Activated CD4-positive, alpha-beta T cell treated with anti-CD3 and anti-CD28 coated beads, Interleukin-10, Interleukin-2, amounts not matched to agents 100 ng/mL and 50 ng/mL, durations not matched to agents 16 hours and 8 hours (primary cell): Measurements from ENCODE around the gene PRSS50.

Experiments
- DNase-seq: peaks from one replicate; pipeline ENCODE4 v3.0.0-alpha.2; 2020

The PRSS50 gene

GRCh38 chr3:46669191-46669999, 48.3 kb downstream of the PRSS50 start:
- DNase-seq: no peak

DNA sequence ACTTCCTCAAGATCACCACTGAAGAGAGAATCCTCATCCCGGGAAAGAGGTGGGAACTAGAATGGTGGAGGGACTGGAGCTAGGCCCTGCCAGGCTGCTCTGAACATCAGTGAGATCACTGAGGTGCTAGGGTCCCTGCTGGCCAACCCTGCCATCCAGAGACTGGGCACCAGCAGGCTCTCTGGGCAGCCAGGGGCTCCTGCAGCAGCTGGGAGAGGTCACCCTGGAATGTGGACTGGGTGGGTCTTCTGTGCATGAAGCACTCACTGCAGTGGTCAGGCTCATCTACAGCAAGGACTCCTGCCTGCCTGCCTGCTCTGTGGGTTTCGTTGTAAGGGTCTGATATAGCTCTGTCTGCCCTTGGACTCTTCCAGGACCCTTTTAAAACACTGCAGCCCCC, 49.1 kb downstream of the PRSS50 start:
- DNase-seq: no peak

DNA sequence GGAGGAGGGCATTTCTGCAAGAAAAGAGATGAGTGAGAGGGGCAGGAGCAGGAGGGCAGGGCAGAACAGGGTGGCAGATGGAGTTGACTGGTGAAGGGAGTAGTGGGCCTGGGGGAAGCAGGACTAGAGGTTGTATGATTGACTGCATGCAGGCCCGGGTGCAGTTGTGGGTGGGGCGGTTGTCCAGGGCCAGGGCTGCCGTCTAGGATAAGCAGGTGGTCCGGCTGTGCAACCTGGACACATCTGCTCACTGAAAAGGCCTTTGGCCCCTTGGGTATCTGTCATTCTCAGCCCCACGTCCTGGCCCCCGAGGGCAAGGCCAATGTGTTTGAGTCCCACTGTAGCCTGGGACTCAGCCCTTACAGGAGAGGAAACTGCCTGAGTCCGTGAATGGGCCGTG, 49.6 kb downstream of the PRSS50 start:
- DNase-seq: no peak

DNA sequence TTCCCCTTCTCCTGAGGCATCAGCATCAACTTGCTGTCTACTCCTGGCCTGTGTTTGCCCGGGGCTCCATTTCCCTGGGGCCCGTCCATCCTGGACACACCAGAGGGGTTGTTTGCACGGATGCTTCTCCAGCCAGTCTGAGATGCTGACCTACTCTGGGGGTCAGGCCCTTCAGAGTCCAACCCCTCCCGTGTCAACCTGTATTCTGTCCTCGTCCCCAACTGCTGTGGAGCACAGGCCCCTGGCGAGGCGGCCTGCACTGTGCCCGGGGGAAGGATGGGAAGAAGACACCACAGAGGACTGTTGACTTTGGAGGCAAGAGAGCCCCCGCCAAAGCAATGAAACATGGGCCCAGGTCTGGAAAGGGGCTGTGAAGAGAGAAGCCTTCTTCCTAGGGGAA, 50.0 kb downstream of the PRSS50 start:
- no peak for DNase-seq

DNA sequence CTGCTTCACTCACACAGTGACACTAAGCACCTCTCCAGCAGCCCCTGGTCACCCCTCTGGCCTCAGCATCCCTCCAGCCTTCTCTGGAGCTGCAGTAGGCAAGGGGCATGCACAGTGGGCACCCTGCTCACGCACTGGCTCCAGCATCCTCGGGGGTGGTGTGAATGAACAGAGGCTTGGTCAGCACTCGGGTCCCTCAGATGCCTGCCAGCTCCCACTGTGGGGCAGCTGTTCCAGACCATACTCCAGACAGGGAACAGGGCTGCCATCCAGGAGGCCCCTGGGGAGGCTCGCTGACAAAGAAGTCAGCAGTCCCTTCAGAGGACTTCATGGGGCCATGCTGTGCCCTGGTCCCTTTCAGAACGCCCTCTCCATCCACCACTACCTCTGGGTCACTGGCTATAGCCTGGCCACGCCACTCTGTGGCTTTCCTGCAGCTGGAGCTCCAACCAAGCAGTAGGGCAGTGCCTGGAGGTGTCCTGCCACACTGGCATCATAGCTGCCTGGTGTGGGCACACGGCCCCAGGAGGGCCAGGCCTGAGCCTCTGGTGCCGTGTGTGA, 50.5 kb downstream of the PRSS50 start:
- no peak for DNase-seq

GRCh38 chr3:46666453-46666845, 51.2 kb downstream of the PRSS50 start:
- DNase-seq: no peak

DNA sequence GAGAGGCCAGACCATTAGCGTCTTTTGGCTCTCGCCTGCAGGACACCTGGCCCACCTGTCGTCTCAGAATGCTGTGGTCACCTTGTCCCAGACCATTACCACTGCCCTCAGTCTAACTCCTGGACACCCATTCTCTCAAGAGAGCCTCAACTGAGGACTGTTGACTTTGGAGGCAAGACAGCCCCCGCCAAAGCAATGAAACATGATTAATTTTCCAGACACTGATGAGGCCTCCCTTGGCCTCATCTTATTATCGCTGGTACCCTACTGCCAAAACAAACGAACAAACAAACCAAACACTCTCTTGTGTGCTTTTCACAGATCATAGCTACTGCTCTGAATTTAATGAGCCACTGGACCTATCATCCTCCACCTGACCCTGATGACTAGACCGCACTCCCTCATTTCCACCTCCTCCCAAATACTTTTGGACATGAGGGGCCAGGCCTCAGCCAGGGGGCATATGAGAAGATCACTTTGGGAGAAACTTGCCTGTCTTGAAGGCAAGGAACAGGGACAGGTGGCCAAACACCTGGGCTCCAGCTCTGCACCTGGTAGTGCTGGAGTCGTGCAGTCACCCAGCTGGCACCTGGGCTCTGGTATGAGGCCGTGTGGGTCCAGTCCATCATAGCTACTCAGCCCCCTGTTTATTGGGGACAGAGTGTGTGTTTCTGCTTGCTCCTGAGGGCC, 51.8 kb downstream of the PRSS50 start:
- no peak for DNase-seq

- no peak for DNase-seq
Observed at GRCh38 chr3:46664971-46665762, 52.5 kb downstream of the PRSS50 start.

GRCh38 chr3:46664188-46664970, 53.3 kb downstream of the PRSS50 start:
- no peak for DNase-seq

DNA sequence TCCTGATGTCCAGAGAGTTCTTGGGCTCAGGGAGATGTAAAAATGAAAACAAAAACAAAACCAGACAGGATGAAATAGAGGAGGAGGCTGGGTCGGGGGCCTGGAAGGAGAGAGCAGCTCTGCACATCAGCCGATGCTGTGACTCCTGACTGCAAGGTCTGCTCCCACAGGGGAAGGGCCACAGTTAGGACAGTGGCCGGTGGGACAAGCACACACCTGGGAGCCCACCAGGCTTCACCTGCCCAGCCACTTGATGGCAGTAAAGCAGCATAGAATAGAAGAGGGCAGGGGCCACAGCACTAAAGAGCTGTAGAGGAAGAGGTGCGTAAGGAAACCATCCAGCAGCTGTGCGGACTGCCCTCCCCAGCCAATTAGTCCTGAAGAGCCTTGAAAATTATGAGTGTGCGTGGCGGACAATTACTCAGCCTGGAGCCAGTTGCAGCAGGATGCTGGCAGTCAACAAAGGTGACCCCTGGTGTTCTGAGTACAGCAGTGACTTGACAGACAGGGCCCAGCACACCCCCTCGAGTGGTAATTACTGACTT, 54.0 kb downstream of the PRSS50 start:
- peak; percentile 10 for DNase-seq

GRCh38 chr3:46662771-46663551, 54.7 kb downstream of the PRSS50 start:
- DNase-seq: no peak
